ENCODE measurements around the gene PID1. TPM values are rescaled to one million over a fixed set of nuclear protein-coding genes. Genes with fewer than 3 reads are reported as not detected.

PID1 gene
- total RNA-seq, 1 experiment from 2014 or later = 0.15 TPM

- Histone ChIP-seq H3K4me1 (ENCODE audit: control insufficient read depth in 1 of 2, insufficient read depth in 2 of 2, low read length in 2 of 2) (no peaks in the 10 kb centered on the region), H3K79me2 (ENCODE audit: insufficient read depth, low read length) (no peaks in the 10 kb centered on the region), H3K4me3 (replicated peaks in 1 of 2; ENCODE audit: low read depth in 1 of 2, low read length in 2 of 2) (no peak overlapping the region), H3K36me3 (ENCODE audit: control insufficient read depth in 1 of 2, insufficient read depth in 2 of 2, low read length in 2 of 2) (no peaks in the 10 kb centered on the region), H3K27ac (ENCODE audit: low read depth, low read length) (no peak overlapping the region), H3K9me2 (ENCODE audit: insufficient read depth) (no peaks in the 10 kb centered on the region), H3K9ac (ENCODE audit: low read length) (no peak overlapping the region), H3K9me3 (ENCODE audit: control insufficient read depth in 1 of 2, insufficient read depth in 1 of 2, low read depth in 1 of 2, low read length in 2 of 2) (no peaks in the 10 kb centered on the region), H2AFZ (ENCODE audit: low read depth, low read length, poor library complexity, severe bottlenecking) (no peak overlapping the region), H3K4me2 (ENCODE audit: low read length) (no peak overlapping the region), H4K20me1 (ENCODE audit: insufficient read depth) (no peaks in the 10 kb centered on the region), H3K27me3 (ENCODE audit: insufficient read depth, low read length) (no peaks in the 10 kb centered on the region)
- no peak for ATAC-seq
- RAD21 ChIA-PET (ENCODE audit: low non-redundant PET in 1 of 2, low total read pairs in 2 of 2, uncharacterized antibody in 2 of 2, unreplicated experiment in 2 of 2) = no interaction called here
- CTCF ChIA-PET = no interaction called here
- intact Hi-C loops (cut with micrococcal nuclease) = loop anchor here (5.0 kb wide), 1 partner anchor 300 kb away; no protein-coding TSS in a partner anchor
- BruUV-seq (replicated peaks) = no TSS peak
- TF ChIP-seq EZH2 (IDR thresholded peaks at IDR 0.05) (no peak), CBX3 (IDR thresholded peaks at IDR 0.05; ENCODE audit: low read depth) (no peak), TCF7L2 (IDR thresholded peaks at IDR 0.05; ENCODE audit: borderline replicate concordance, extremely low read depth, insufficient read depth, insufficient read length) (no peak), POLR2A (IDR thresholded peaks at IDR 0.05; ENCODE audit: borderline replicate concordance, extremely low read depth, insufficient read depth, insufficient read length) (no peak), SIN3A (IDR thresholded peaks at IDR 0.05; ENCODE audit: low read depth) (no peak), SP1 (IDR thresholded peaks at IDR 0.05; ENCODE audit: low read depth) (no peak), RAD21 (IDR thresholded peaks at IDR 0.05; ENCODE audit: low read depth) (no peak), YY1 (IDR thresholded peaks at IDR 0.05; ENCODE audit: extremely low read depth, insufficient replicate concordance, low read depth, low read length) (no peak), CTCF (IDR thresholded peaks at IDR 0.05 in 2 of 3, conservative IDR thresholded peaks at IDR 0.05 in 1 of 3; ENCODE audit: borderline replicate concordance in 1 of 3, insufficient read depth in 1 of 3, low read depth in 2 of 3, low read length in 2 of 3) (no peak)
- no peak for DNase-seq (ENCODE audit: low read depth, low spot score)
- POLR2A ChIA-PET = no interaction called here
Observed at GRCh38 chr2:229137639-229138038, 133.4 kb downstream of the PID1 start.

DNA sequence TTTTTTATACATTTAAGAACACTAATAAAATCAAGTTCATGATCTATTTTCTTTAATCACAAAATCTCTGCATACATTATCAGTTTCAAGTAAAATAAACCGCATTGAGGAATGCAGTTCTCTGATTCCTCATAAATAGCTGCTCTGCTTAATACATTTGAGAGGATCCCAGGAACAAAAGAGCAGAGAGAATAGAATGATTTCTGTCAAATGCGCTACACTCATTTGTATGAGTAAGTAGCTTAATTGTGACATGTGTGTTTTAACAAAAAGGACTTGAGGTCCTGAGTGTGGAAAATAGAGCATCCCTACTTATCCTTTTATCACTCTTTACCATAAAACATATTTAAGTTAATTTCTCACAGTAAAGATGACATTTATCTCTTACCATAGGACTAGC lies 134.0 kb downstream of the PID1 start:
- Histone ChIP-seq H3K9ac (ENCODE audit: low read length) (no peak overlapping the region), H2AFZ (ENCODE audit: low read depth, low read length, poor library complexity, severe bottlenecking) (no peak overlapping the region), H3K27ac (ENCODE audit: low read depth, low read length) (no peak overlapping the region), H4K20me1 (ENCODE audit: insufficient read depth) (no peaks in the 10 kb centered on the region), H3K9me2 (ENCODE audit: insufficient read depth) (no peaks in the 10 kb centered on the region), H3K4me3 (replicated peaks in 1 of 2; ENCODE audit: low read depth in 1 of 2, low read length in 2 of 2) (no peak overlapping the region), H3K4me2 (ENCODE audit: low read length) (no peak overlapping the region), H3K36me3 (ENCODE audit: control insufficient read depth in 1 of 2, insufficient read depth in 2 of 2, low read length in 2 of 2) (no peaks in the 10 kb centered on the region), H3K9me3 (ENCODE audit: control insufficient read depth in 1 of 2, insufficient read depth in 1 of 2, low read depth in 1 of 2, low read length in 2 of 2) (no peaks in the 10 kb centered on the region), H3K4me1 (ENCODE audit: control insufficient read depth in 1 of 2, insufficient read depth in 2 of 2, low read length in 2 of 2) (no peaks in the 10 kb centered on the region), H3K79me2 (ENCODE audit: insufficient read depth, low read length) (no peaks in the 10 kb centered on the region), H3K27me3 (ENCODE audit: insufficient read depth, low read length) (no peaks in the 10 kb centered on the region)
- ChIA-PET POLR2A (no interaction called here), RAD21 (ENCODE audit: low non-redundant PET in 1 of 2, low total read pairs in 2 of 2, uncharacterized antibody in 2 of 2, unreplicated experiment in 2 of 2) (no interaction called here), CTCF (no interaction called here)
- no TSS peak for BruUV-seq (replicated peaks)
- no peak for ATAC-seq
- DNase-seq (ENCODE audit: low read depth, low spot score) = no peak
- intact Hi-C loops (cut with micrococcal nuclease) = loop anchor here (5.0 kb wide), 1 partner anchor 300 kb away; no protein-coding TSS in a partner anchor
- TF ChIP-seq SP1 (IDR thresholded peaks at IDR 0.05; ENCODE audit: low read depth) = no peak
- no peak for TF ChIP-seq RAD21 (IDR thresholded peaks at IDR 0.05; ENCODE audit: low read depth)
- TF ChIP-seq ZFX (IDR thresholded peaks at IDR 0.05) = no peak
- TF ChIP-seq POLR2AphosphoS5 (IDR thresholded peaks at IDR 0.05; ENCODE audit: low read depth, low read length) = no peak
- no peak for TF ChIP-seq EGR1 (IDR thresholded peaks at IDR 0.05; ENCODE audit: low read depth)
- TF ChIP-seq POLR2A (IDR thresholded peaks at IDR 0.05; ENCODE audit: borderline replicate concordance, extremely low read depth, insufficient read depth, insufficient read length) = no peak
- TF ChIP-seq CTCF (IDR thresholded peaks at IDR 0.05 in 2 of 3, conservative IDR thresholded peaks at IDR 0.05 in 1 of 3; ENCODE audit: borderline replicate concordance in 1 of 3, insufficient read depth in 1 of 3, low read depth in 2 of 3, low read length in 2 of 3) = no peak

All from HCT116 (cell line).